Stimulated activated CD4-positive, alpha-beta T cell treated with anti-CD3 and anti-CD28 coated beads, Interleukin-12 subunit alpha, Interleukin-12 subunit beta, amount 100 ng/mL, for 24 hours (primary cell): ENCODE data around the gene MFAP4.

Experiments
- DNase-seq, 2 experiments: peaks; one replicate each; pipeline ENCODE4 v3.0.0-alpha.2; 2020; ENCODE audit warnings: low read depth in 2 of 2

The MFAP4 gene

GRCh38 chr17:19386974-19387920 lies at the start of gene MFAP4:
MFAP4 (minus strand) TSS chr17:19387190; CDS start chr17:19387155, 35 bp downstream.
- no peak for DNase-seq

GRCh38 chr17:19433727-19434340 lies 46.8 kb upstream of the MFAP4 start:
- DNase-seq, result no peak

- DNase-seq, result no peak
Measured at GRCh38 chr17:19433255-19433654, 46.3 kb upstream of the MFAP4 start.

- no peak for DNase-seq
Measured at GRCh38 chr17:19431691-19432090, 44.7 kb upstream of the MFAP4 start.

- no peak for DNase-seq
Measured at GRCh38 chr17:19426631-19427030, 39.6 kb upstream of the MFAP4 start.

- no peak for DNase-seq
Measured at GRCh38 chr17:19424934-19425868, 38.2 kb upstream of the MFAP4 start.

GRCh38 chr17:19421926-19422325 lies 34.9 kb upstream of the MFAP4 start:
- DNase-seq, result no peak

- no peak for DNase-seq
Measured at GRCh38 chr17:19421219-19421618, 34.2 kb upstream of the MFAP4 start.

- DNase-seq, result no peak
Measured at GRCh38 chr17:19418251-19418992, 31.4 kb upstream of the MFAP4 start.

- DNase-seq, result no peak
Measured at GRCh38 chr17:19417611-19418010, 30.6 kb upstream of the MFAP4 start.

GRCh38 chr17:19415806-19416775 lies 29.1 kb upstream of the MFAP4 start:
- no peak for DNase-seq

- DNase-seq, result no peak
Measured at GRCh38 chr17:19415311-19415710, 28.3 kb upstream of the MFAP4 start.

GRCh38 chr17:19414396-19415280 lies 27.6 kb upstream of the MFAP4 start:
- DNase-seq, result no peak

- DNase-seq, result no peak
Measured at GRCh38 chr17:19413761-19414160, 26.8 kb upstream of the MFAP4 start.

GRCh38 chr17:19412984-19413383 lies 26.0 kb upstream of the MFAP4 start:
- no peak for DNase-seq

- DNase-seq, result no peak
Measured at GRCh38 chr17:19412510-19412909, 25.5 kb upstream of the MFAP4 start.

- no peak for DNase-seq
Measured at GRCh38 chr17:19411631-19412030, 24.6 kb upstream of the MFAP4 start.

- DNase-seq, result no peak
Measured at GRCh38 chr17:19410875-19411620, 24.1 kb upstream of the MFAP4 start, which contains the start of gene RNF112. RNF112 (plus strand) TSS chr17:19411232; CDS start chr17:19411409, 177 bp downstream.
